GM21381 (cell line): ENCODE data around the gene PAF1.

ENCODE experiments used
- ATAC-seq: cut with Tn5 transposase; IDR thresholded peaks from one replicate; pipeline ENCODE4 v1.9.1; 2021; ENCODE audit warnings: mild to moderate bottlenecking, moderate library complexity; ENCODE audit not compliant: unreplicated experiment

PAF1 gene

GRCh38 chr19:39390751-39391437, at the start of gene PAF1, which contains the start of gene MED29:
Gene PAF1 (minus strand): TSS chr19:39391106. CDS start chr19:39390864, 242 bp downstream.
Gene MED29 (plus strand): TSS chr19:39391378. CDS start chr19:39391423, 45 bp downstream.
- ATAC-seq = peak; percentile 90

GRCh38 chr19:39438270-39438934, 47.5 kb upstream of the PAF1 start:
- no peak for ATAC-seq

- ATAC-seq = no peak
Observed at GRCh38 chr19:39436350-39436716, 45.4 kb upstream of the PAF1 start.

GRCh38 chr19:39435499-39436349, 44.8 kb upstream of the PAF1 start, which contains the start of gene RPS16:
Gene RPS16 (minus strand): TSS chr19:39435949. CDS start chr19:39435895, 54 bp downstream.
- ATAC-seq = peak; percentile 88

- no peak for ATAC-seq
Observed at GRCh38 chr19:39434123-39435076, 43.5 kb upstream of the PAF1 start.

- ATAC-seq = no peak
Observed at GRCh38 chr19:39433480-39434079, 42.7 kb upstream of the PAF1 start.

- no peak for ATAC-seq
Observed at GRCh38 chr19:39432677-39433025, 41.7 kb upstream of the PAF1 start.

- ATAC-seq = no peak
Observed at GRCh38 chr19:39430675-39431593, 40.0 kb upstream of the PAF1 start.

- no peak for ATAC-seq
Observed at GRCh38 chr19:39428283-39429112, 37.6 kb upstream of the PAF1 start.

GRCh38 chr19:39427707-39428106, 36.8 kb upstream of the PAF1 start:
- ATAC-seq = no peak

GRCh38 chr19:39426170-39426569, 35.3 kb upstream of the PAF1 start:
- no peak for ATAC-seq

- ATAC-seq = no peak
Observed at GRCh38 chr19:39425744-39426143, 34.8 kb upstream of the PAF1 start.

- no peak for ATAC-seq
Observed at GRCh38 chr19:39424934-39425333, 34.0 kb upstream of the PAF1 start.

- ATAC-seq = no peak
Observed at GRCh38 chr19:39423258-39424086, 32.6 kb upstream of the PAF1 start.

GRCh38 chr19:39422020-39422419, 31.1 kb upstream of the PAF1 start:
- ATAC-seq = no peak

- no peak for ATAC-seq
Observed at GRCh38 chr19:39420769-39421168, 29.9 kb upstream of the PAF1 start.

- ATAC-seq = no peak
Observed at GRCh38 chr19:39419003-39419402, 28.1 kb upstream of the PAF1 start.
